Pons (tissue), 1 donor: ENCODE data around the gene SLC9A5.
A peak's percentile ranks its signal among the peaks of the same experiment; 100 is the strongest.

Experiments
- DNase-seq: peaks from one replicate; pipeline ENCODE4 v3.0.0-alpha.2; 2016; ENCODE audit warnings: low spot score

Gene SLC9A5

GRCh38 chr16:67213197-67214019 is 35.4 kb upstream of the SLC9A5 start:
- DNase-seq, result no peak

GRCh38 chr16:67215706-67216105 is 33.1 kb upstream of the SLC9A5 start:
- DNase-seq, result no peak

- DNase-seq, result peak; percentile 59
Measured at GRCh38 chr16:67216612-67217490, 31.9 kb upstream of the SLC9A5 start.

- DNase-seq, result no peak
Measured at GRCh38 chr16:67223992-67224391, 24.8 kb upstream of the SLC9A5 start.

GRCh38 chr16:67226295-67226803 is 22.4 kb upstream of the SLC9A5 start:
- DNase-seq, result no peak

- DNase-seq, result peak; percentile 97
Measured at GRCh38 chr16:67226804-67227566, 21.8 kb upstream of the SLC9A5 start, which contains the start of gene TMEM208. TSS of gene TMEM208 (plus strand) at chr16:67227130. CDS start at chr16:67227219, 89 bp downstream.

- no peak for DNase-seq
Measured at GRCh38 chr16:67227567-67227921, 21.2 kb upstream of the SLC9A5 start.

GRCh38 chr16:67228034-67228785 is 20.6 kb upstream of the SLC9A5 start:
- no peak for DNase-seq

- no peak for DNase-seq
Measured at GRCh38 chr16:67228905-67229304, 19.9 kb upstream of the SLC9A5 start.

- DNase-seq, result no peak
Measured at GRCh38 chr16:67229906-67230808, 18.6 kb upstream of the SLC9A5 start.

GRCh38 chr16:67230809-67231660 is 17.7 kb upstream of the SLC9A5 start:
- no peak for DNase-seq

GRCh38 chr16:67233596-67233995 is 15.2 kb upstream of the SLC9A5 start:
- no peak for DNase-seq

GRCh38 chr16:67234180-67234597 is 14.6 kb upstream of the SLC9A5 start:
- no peak for DNase-seq

- DNase-seq, result no peak
Measured at GRCh38 chr16:67235816-67236562, 12.8 kb upstream of the SLC9A5 start.

GRCh38 chr16:67236563-67237395 is 12.0 kb upstream of the SLC9A5 start:
- DNase-seq, result no peak

- no peak for DNase-seq
Measured at GRCh38 chr16:67237396-67238277, 11.1 kb upstream of the SLC9A5 start.

GRCh38 chr16:67238278-67238575 is 10.6 kb upstream of the SLC9A5 start:
- no peak for DNase-seq
